ENCODE measurements around the gene CHI3L2.

- TF ChIP-seq CTCF (IDR thresholded peaks at IDR 0.05) (no peak), POLR2A (IDR thresholded peaks at IDR 0.05) (no peak)
Measured at GRCh38 chr1:111208921-111209320, 18.6 kb upstream of the CHI3L2 start.
